Measurements from ENCODE around the gene WASF1. TPM values are rescaled to one million over a fixed set of nuclear protein-coding genes. Genes with fewer than 3 reads are reported as not detected.

The WASF1 gene
- total RNA-seq (2014; rRNA removed; shearing (Covaris generic)) (12.3 and 14.4 TPM in 2 replicates), polyA plus RNA-seq (2016; fragmentation: Nextera tagmentation; extraction: Ambion mirVana) (24.6 and 25.1 TPM in 2 replicates)

- Histone ChIP-seq H3K4me3 (peak within 1 kb of the TSS; percentile 92), H3K27me3 (replicated peaks; ENCODE audit: insufficient read depth) (no peaks in the 10 kb centered on the region), H2AFZ (peak within 1 kb of the TSS; percentile 96), H3K36me3 (ENCODE audit: low read depth) (no peaks in the 10 kb centered on the region), H3K79me2 (ENCODE audit: insufficient read depth) (peaks cover 85% of the 10 kb centered on the region), H3K4me2 (ENCODE audit: unreplicated experiment) (peak within 1 kb of the TSS; percentile 96), H3K9ac (peak within 1 kb of the TSS; percentile 93), H3F3A (ENCODE audit: insufficient read depth) (peaks cover 11% of the 10 kb centered on the region; the same call in 1 of the 2 replicates), H4K20me1 (ENCODE audit: insufficient read depth) (peaks cover 7% of the 10 kb centered on the region; the same call in 1 of the 2 replicates), H3K9me3 (ENCODE audit: low read depth) (no peaks in the 10 kb centered on the region), H3K9me2 (ENCODE audit: insufficient read depth) (no peaks in the 10 kb centered on the region), H3K27ac (peak within 1 kb of the TSS; percentile 77), H3K4me1 (ENCODE audit: insufficient read depth) (peaks cover 46% of the 10 kb centered on the region)
- peak; percentile 98 for DNase-seq
- no peak for TF ChIP-seq EZH2phosphoT487 (IDR thresholded peaks at IDR 0.05; ENCODE audit: insufficient read depth, low read depth)
- in situ Hi-C loops (cut with MboI): no loop called here
- WGBS, 2 experiments (ENCODE audit: low coverage in 1 of 2, low lambda C conversion rate in 2 of 2, missing lambda C conversion rate in 2 of 2): 1% methylated on average over 48 to 49 of the region's 62 CpGs
These were observed at the start of gene WASF1 for GRCh38 chr6:110179406-110180227. TSS of gene WASF1 (minus strand) at chr6:110179670. CDS start at chr6:110127601, 52,069 bp downstream.

- H3K9me2 ChIP-seq (ENCODE audit: insufficient read depth): no peaks in the 10 kb centered on the region
- H3K27me3 ChIP-seq (replicated peaks; ENCODE audit: insufficient read depth): no peaks in the 10 kb centered on the region
- TF ChIP-seq EZH2 (IDR thresholded peaks at IDR 0.05; ENCODE audit: insufficient read depth, poor library complexity, severe bottlenecking): no peak
- no peak for TF ChIP-seq EZH2phosphoT487 (IDR thresholded peaks at IDR 0.05; ENCODE audit: insufficient read depth, low read depth)
- H3K9ac ChIP-seq: no peak overlapping the region
- no peaks in the 10 kb centered on the region for H3K79me2 ChIP-seq (ENCODE audit: insufficient read depth)
- in situ Hi-C loops (cut with MboI): no loop called here
- H3K36me3 ChIP-seq (ENCODE audit: low read depth): peaks cover 30% of the 10 kb centered on the region
- no peaks in the 10 kb centered on the region for H3K9me3 ChIP-seq (ENCODE audit: low read depth)
- no peak overlapping the region for H3K4me2 ChIP-seq (ENCODE audit: unreplicated experiment)
- no peak overlapping the region for H2AFZ ChIP-seq
- H3K4me1 ChIP-seq (ENCODE audit: insufficient read depth): no peaks in the 10 kb centered on the region
- H3K4me3 ChIP-seq: no peak overlapping the region
- no peak overlapping the region for H3K27ac ChIP-seq
- no peak for DNase-seq
- 90 to 100% methylated on average over 1 of the region's 1 CpG for WGBS, 2 experiments (ENCODE audit: low coverage in 1 of 2, low lambda C conversion rate in 2 of 2, missing lambda C conversion rate in 2 of 2)
- no peaks in the 10 kb centered on the region for H4K20me1 ChIP-seq (ENCODE audit: insufficient read depth)
- H3F3A ChIP-seq (ENCODE audit: insufficient read depth): no peaks in the 10 kb centered on the region
These were observed 46.8 kb upstream of the WASF1 start for GRCh38 chr6:110226261-110226660.

- Histone ChIP-seq H3K36me3 (ENCODE audit: low read depth) (peaks cover 37% of the 10 kb centered on the region), H3K4me2 (ENCODE audit: unreplicated experiment) (no peak overlapping the region), H2AFZ (no peak overlapping the region), H3K9ac (no peak overlapping the region), H3F3A (ENCODE audit: insufficient read depth) (peaks cover 12% of the 10 kb centered on the region), H3K4me3 (no peak overlapping the region), H3K9me3 (ENCODE audit: low read depth) (no peaks in the 10 kb centered on the region), H4K20me1 (ENCODE audit: insufficient read depth) (no peaks in the 10 kb centered on the region), H3K27ac (peak overlapping the region; percentile 7; the same call in 1 of the 2 replicates), H3K4me1 (ENCODE audit: insufficient read depth) (peaks cover 12% of the 10 kb centered on the region), H3K27me3 (replicated peaks; ENCODE audit: insufficient read depth) (no peaks in the 10 kb centered on the region), H3K9me2 (ENCODE audit: insufficient read depth) (no peaks in the 10 kb centered on the region), H3K79me2 (ENCODE audit: insufficient read depth) (no peaks in the 10 kb centered on the region)
- in situ Hi-C loops (cut with MboI): no loop called here
- TF ChIP-seq EZH2phosphoT487 (IDR thresholded peaks at IDR 0.05; ENCODE audit: insufficient read depth, low read depth) (no peak), EZH2 (IDR thresholded peaks at IDR 0.05; ENCODE audit: insufficient read depth, poor library complexity, severe bottlenecking) (no peak)
- DNase-seq: peak; percentile 15
These were observed 42.3 kb upstream of the WASF1 start for GRCh38 chr6:110221738-110222137.

- no peaks in the 10 kb centered on the region for H3K27me3 ChIP-seq (replicated peaks; ENCODE audit: insufficient read depth)
- H3K79me2 ChIP-seq (ENCODE audit: insufficient read depth): no peaks in the 10 kb centered on the region
- peak overlapping the region; percentile 29 for H3K4me2 ChIP-seq (ENCODE audit: unreplicated experiment)
- WGBS, 2 experiments (ENCODE audit: low coverage in 1 of 2, low lambda C conversion rate in 2 of 2, missing lambda C conversion rate in 2 of 2): 64 to 73% methylated on average over 2 of the region's 2 CpGs
- TF ChIP-seq EZH2 (IDR thresholded peaks at IDR 0.05; ENCODE audit: insufficient read depth, poor library complexity, severe bottlenecking): no peak
- no peak for TF ChIP-seq EZH2phosphoT487 (IDR thresholded peaks at IDR 0.05; ENCODE audit: insufficient read depth, low read depth)
- H3F3A ChIP-seq (ENCODE audit: insufficient read depth): peaks cover 12% of the 10 kb centered on the region
- H4K20me1 ChIP-seq (ENCODE audit: insufficient read depth): no peaks in the 10 kb centered on the region
- peak; percentile 60 for DNase-seq
- H3K9ac ChIP-seq: no peak overlapping the region
- no peak overlapping the region for H3K4me3 ChIP-seq
- peaks cover 12% of the 10 kb centered on the region for H3K4me1 ChIP-seq (ENCODE audit: insufficient read depth)
- in situ Hi-C loops (cut with MboI): no loop called here
- H3K27ac ChIP-seq: no peak overlapping the region; the same call in 1 of the 2 replicates
- H3K36me3 ChIP-seq (ENCODE audit: low read depth): peaks cover 52% of the 10 kb centered on the region
- H3K9me3 ChIP-seq (ENCODE audit: low read depth): no peaks in the 10 kb centered on the region
- H2AFZ ChIP-seq: no peak overlapping the region
- H3K9me2 ChIP-seq (ENCODE audit: insufficient read depth): no peaks in the 10 kb centered on the region
These were observed 37.8 kb upstream of the WASF1 start for GRCh38 chr6:110217266-110217665.
